GM12875 (cell line): ENCODE results near the gene PARP11.

ENCODE experiments used
- H3K4me3 ChIP-seq: one replicate; pipeline ENCODE4 v1.5.1; 2011; ENCODE audit warnings: low read depth, low read length, control low read depth
- CTCF ChIP-seq: IDR thresholded peaks from 2 replicates; pipeline ENCODE4 v1.5.1; 2011; ENCODE audit warnings: low read depth, mild to moderate bottlenecking, control low read depth, inconsistent platforms, low read length, moderate library complexity, borderline replicate concordance; ENCODE audit not compliant: insufficient read depth

The PARP11 gene

GRCh38 chr12:3777206-3777809 lies 95.9 kb downstream of the PARP11 start:
- H3K4me3 ChIP-seq: no peak overlapping the region
- peak; percentile 58; the same call in 1 of the 2 replicates for TF ChIP-seq CTCF

GRCh38 chr12:3775385-3776035 lies 97.7 kb downstream of the PARP11 start:
- no peak overlapping the region for H3K4me3 ChIP-seq
- no peak for TF ChIP-seq CTCF

GRCh38 chr12:3772380-3772779 lies 100.8 kb downstream of the PARP11 start:
- no peak for TF ChIP-seq CTCF
- H3K4me3 ChIP-seq: no peak overlapping the region

GRCh38 chr12:3771853-3772252 lies 101.3 kb downstream of the PARP11 start:
- no peak for TF ChIP-seq CTCF
- H3K4me3 ChIP-seq: no peak overlapping the region

GRCh38 chr12:3770891-3771290 lies 102.3 kb downstream of the PARP11 start:
- TF ChIP-seq CTCF: no peak
- H3K4me3 ChIP-seq: no peak overlapping the region

- no peak for TF ChIP-seq CTCF
Observed at GRCh38 chr12:3768911-3769447, 104.2 kb downstream of the PARP11 start.

GRCh38 chr12:3761116-3761735 lies 112.0 kb downstream of the PARP11 start:
- no peak for TF ChIP-seq CTCF
- no peak overlapping the region for H3K4me3 ChIP-seq

More at GRCh38 chr12:3768911-3769447, 104.2 kb downstream of the PARP11 start:
- H3K4me3 ChIP-seq: no peak overlapping the region
